ENCODE data around the gene ADAM19. TPM values are rescaled to one million over a fixed set of nuclear protein-coding genes. Genes with fewer than 3 reads are reported as not detected.

ADAM19 gene
- total RNA-seq, 2 donors from 2014 or later = 1.9 to 8.1 TPM

- Histone ChIP-seq H3K4me3 (no peak overlapping the region), H3K4me1 (replicated peaks) (no peaks in the 10 kb centered on the region), H3K27me3 (replicated peaks; ENCODE audit: insufficient read depth) (no peaks in the 10 kb centered on the region), H3K9me3 (no peaks in the 10 kb centered on the region), H3K27ac (no peak overlapping the region), H3K36me3 (no peaks in the 10 kb centered on the region)
- no peak for DNase-seq (ENCODE audit: low spot score)
- intact Hi-C loops (cut with DNase I) = no loop called here
- TF ChIP-seq POLR2AphosphoS5 (IDR thresholded peaks at IDR 0.05) (no peak), CTCF (IDR thresholded peaks at IDR 0.05) (no peak), POLR2A (IDR thresholded peaks at IDR 0.05) (no peak)
- 89% methylated on average over 5 of the region's 5 CpGs for WGBS
Observed at GRCh38 chr5:157610990-157611389, 35.4 kb upstream of the ADAM19 start.

GRCh38 chr5:157608972-157609565, 33.5 kb upstream of the ADAM19 start:
- intact Hi-C loops (cut with DNase I) = no loop called here
- Histone ChIP-seq H3K4me1 (replicated peaks) (no peaks in the 10 kb centered on the region), H3K4me3 (no peak overlapping the region), H3K36me3 (no peaks in the 10 kb centered on the region), H3K27me3 (replicated peaks; ENCODE audit: insufficient read depth) (no peaks in the 10 kb centered on the region), H3K9me3 (no peaks in the 10 kb centered on the region), H3K27ac (no peak overlapping the region)
- DNase-seq (ENCODE audit: low spot score) = no peak
- WGBS = 63% methylated on average over 8 of the region's 8 CpGs
- TF ChIP-seq POLR2A (IDR thresholded peaks at IDR 0.05) = no peak
- TF ChIP-seq POLR2AphosphoS5 (IDR thresholded peaks at IDR 0.05) = no peak
- TF ChIP-seq CTCF (IDR thresholded peaks at IDR 0.05) = no peak

GRCh38 chr5:157607371-157608161, 32.0 kb upstream of the ADAM19 start:
- Histone ChIP-seq H3K4me3 (no peak overlapping the region), H3K27me3 (replicated peaks; ENCODE audit: insufficient read depth) (no peaks in the 10 kb centered on the region), H3K36me3 (no peaks in the 10 kb centered on the region), H3K9me3 (no peaks in the 10 kb centered on the region), H3K4me1 (replicated peaks) (no peaks in the 10 kb centered on the region), H3K27ac (no peak overlapping the region)
- WGBS = 68% methylated on average over 7 of the region's 7 CpGs
- intact Hi-C loops (cut with DNase I) = no loop called here
- no peak for DNase-seq (ENCODE audit: low spot score)
- TF ChIP-seq CTCF (IDR thresholded peaks at IDR 0.05) (no peak), POLR2AphosphoS5 (IDR thresholded peaks at IDR 0.05) (no peak), POLR2A (IDR thresholded peaks at IDR 0.05) (no peak)

- H3K36me3 ChIP-seq = no peaks in the 10 kb centered on the region
- no peak overlapping the region for H3K27ac ChIP-seq
- H3K9me3 ChIP-seq = no peaks in the 10 kb centered on the region
- no peak for DNase-seq (ENCODE audit: low spot score)
- H3K4me1 ChIP-seq (replicated peaks) = no peaks in the 10 kb centered on the region
- TF ChIP-seq POLR2A (IDR thresholded peaks at IDR 0.05) (no peak), CTCF (IDR thresholded peaks at IDR 0.05) (no peak), POLR2AphosphoS5 (IDR thresholded peaks at IDR 0.05) (no peak)
- H3K4me3 ChIP-seq = no peak overlapping the region
- intact Hi-C loops (cut with DNase I) = no loop called here
- 93% methylated on average over 2 of the region's 2 CpGs for WGBS
- H3K27me3 ChIP-seq (replicated peaks; ENCODE audit: insufficient read depth) = no peaks in the 10 kb centered on the region
Observed at GRCh38 chr5:157606046-157606445, 30.5 kb upstream of the ADAM19 start.
